ENCODE measurements around the gene COL9A3.

DNA sequence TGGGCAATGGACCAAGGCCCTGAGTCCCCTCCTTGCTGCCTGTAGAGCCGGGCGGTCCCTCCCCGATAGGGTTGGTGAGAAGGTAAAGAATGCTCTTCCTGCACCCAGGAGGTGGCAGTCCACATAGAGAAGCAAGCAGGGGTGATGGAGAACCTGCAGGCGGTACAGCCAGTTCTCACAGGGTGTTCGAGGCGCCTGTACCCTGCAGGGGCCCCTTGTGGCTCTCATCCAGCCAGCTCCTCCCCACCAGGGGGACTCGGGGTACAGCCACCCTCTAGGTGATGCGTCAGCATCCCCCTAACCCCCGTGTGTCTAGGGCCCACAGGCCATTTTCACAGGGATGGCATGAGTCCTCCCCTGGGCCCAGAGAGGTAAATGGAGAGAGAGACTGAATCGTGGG is 5.1 kb upstream of the COL9A3 start:
- TF ChIP-seq, protein P1, sequence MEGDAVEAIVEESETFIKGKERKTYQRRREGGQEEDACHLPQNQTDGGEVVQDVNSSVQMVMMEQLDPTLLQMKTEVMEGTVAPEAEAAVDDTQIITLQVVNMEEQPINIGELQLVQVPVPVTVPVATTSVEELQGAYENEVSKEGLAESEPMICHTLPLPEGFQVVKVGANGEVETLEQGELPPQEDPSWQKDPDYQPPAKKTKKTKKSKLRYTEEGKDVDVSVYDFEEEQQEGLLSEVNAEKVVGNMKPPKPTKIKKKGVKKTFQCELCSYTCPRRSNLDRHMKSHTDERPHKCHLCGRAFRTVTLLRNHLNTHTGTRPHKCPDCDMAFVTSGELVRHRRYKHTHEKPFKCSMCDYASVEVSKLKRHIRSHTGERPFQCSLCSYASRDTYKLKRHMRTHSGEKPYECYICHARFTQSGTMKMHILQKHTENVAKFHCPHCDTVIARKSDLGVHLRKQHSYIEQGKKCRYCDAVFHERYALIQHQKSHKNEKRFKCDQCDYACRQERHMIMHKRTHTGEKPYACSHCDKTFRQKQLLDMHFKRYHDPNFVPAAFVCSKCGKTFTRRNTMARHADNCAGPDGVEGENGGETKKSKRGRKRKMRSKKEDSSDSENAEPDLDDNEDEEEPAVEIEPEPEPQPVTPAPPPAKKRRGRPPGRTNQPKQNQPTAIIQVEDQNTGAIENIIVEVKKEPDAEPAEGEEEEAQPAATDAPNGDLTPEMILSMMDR (IDR thresholded peaks at IDR 0.05): no peak
- no peak for TF ChIP-seq POLR2A (IDR thresholded peaks at IDR 0.05)
